ENCODE results near the gene GNA15. TPM values are rescaled to one million over a fixed set of nuclear protein-coding genes. Genes with fewer than 3 reads are reported as not detected.

Gene GNA15
- total RNA-seq, 6 experiments from 2014 or later: 0.31 to 3.9 (median 0.83) TPM

- Histone ChIP-seq H3K27ac (no peak overlapping the region), H3K9me3 (no peaks in the 10 kb centered on the region), H3K36me3 (peaks cover 0 to 20% (median 3%) of the 10 kb centered on the region in 4 donors), H3K4me1 (no peaks in the 10 kb centered on the region), H3K27me3 (no peaks in the 10 kb centered on the region), H3K4me3 (no peak overlapping the region)
- intact Hi-C loops (cut with DNase I): no loop called here
- ATAC-seq: no peak
- DNase-seq: no peak
- TF ChIP-seq CTCF (IDR thresholded peaks at IDR 0.05) (no peak), POLR2A (IDR thresholded peaks at IDR 0.05) (no peak)
- 67% methylated on average over 5 of the region's 31 CpGs for WGBS (ENCODE audit: insufficient coverage, low coverage, low lambda C conversion rate, missing lambda C conversion rate)
These were observed 21.7 kb upstream of the GNA15 start for GRCh38 chr19:3114018-3114726.

DNA sequence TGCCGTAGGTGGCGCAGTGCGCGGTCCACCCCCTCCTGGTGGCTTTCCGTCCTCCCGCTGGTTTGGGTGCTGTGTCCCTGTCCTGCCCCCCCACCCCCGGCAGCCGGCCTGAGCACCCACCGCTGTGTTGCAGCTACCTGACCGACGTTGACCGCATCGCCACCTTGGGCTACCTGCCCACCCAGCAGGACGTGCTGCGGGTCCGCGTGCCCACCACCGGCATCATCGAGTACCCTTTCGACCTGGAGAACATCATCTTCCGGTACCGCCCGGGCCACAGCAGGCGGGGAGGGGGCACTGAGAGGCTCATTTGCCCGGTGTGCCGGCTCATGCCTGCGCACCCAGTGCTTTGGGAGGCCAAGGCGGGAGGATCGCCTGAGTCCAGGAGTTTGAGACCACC, 21.0 kb upstream of the GNA15 start:
- Histone ChIP-seq H3K27me3 (no peaks in the 10 kb centered on the region), H3K27ac (no peak overlapping the region), H3K4me1 (no peaks in the 10 kb centered on the region), H3K4me3 (no peak overlapping the region), H3K9me3 (no peaks in the 10 kb centered on the region), H3K36me3 (peaks cover 0 to 20% (median 3%) of the 10 kb centered on the region in 4 donors)
- TF ChIP-seq CTCF (IDR thresholded peaks at IDR 0.05) (no peak), POLR2A (IDR thresholded peaks at IDR 0.05) (no peak)
- intact Hi-C loops (cut with DNase I): no loop called here
- no peak for ATAC-seq
- DNase-seq: no peak
- 0% methylated on average over 1 of the region's 29 CpGs for WGBS (ENCODE audit: insufficient coverage, low coverage, low lambda C conversion rate, missing lambda C conversion rate)

GRCh38 chr19:3115411-3115810, 20.4 kb upstream of the GNA15 start:
- intact Hi-C loops (cut with DNase I): no loop called here
- no peak overlapping the region for H3K27ac ChIP-seq
- ATAC-seq: no peak
- H3K9me3 ChIP-seq: no peaks in the 10 kb centered on the region
- H3K27me3 ChIP-seq: no peaks in the 10 kb centered on the region
- no peaks in the 10 kb centered on the region for H3K4me1 ChIP-seq
- H3K4me3 ChIP-seq: no peak overlapping the region
- TF ChIP-seq CTCF (IDR thresholded peaks at IDR 0.05) (no peak), POLR2A (IDR thresholded peaks at IDR 0.05) (no peak)
- WGBS (ENCODE audit: insufficient coverage, low coverage, low lambda C conversion rate, missing lambda C conversion rate): 86% methylated on average over 12 of the region's 12 CpGs
- peak in 2 of 3 donors; percentile 14 to 46 for DNase-seq
- peaks cover 0 to 20% (median 3%) of the 10 kb centered on the region in 4 donors for H3K36me3 ChIP-seq

DNA sequence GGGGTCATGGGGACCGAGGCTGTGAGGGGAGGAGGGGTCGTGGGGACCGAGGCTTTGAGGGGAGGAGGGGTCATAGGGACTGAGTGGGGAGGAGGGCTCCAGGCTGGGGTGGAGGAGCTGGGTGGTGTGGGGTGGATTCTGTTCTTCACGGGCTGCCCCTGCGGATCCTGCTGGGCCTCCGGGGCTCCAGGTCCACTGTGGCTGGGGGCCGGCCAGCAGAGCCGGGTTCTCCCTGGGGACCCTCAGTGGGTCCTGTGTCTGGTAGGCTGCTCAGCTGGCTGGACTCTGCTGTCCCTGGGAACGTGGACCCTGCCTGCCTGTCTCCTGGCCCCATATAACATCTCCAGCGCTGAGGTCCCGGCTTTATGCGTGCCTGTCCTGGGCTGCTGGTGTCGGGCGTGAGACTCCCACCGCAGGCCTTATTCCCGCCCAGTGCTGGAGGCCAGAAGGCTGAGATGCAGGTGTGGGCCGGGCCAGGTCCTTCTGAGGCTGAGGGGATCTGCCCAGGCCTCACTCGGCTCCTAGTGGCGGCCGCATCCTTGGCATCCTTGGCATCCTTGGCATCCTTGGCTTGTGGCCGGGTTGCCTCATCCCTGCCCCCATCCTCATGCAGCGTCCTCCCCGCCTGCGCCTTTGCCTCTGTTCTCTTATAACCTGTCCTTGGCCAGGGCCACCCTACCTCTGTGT, 19.8 kb upstream of the GNA15 start:
- Histone ChIP-seq H3K4me3 (no peak overlapping the region), H3K36me3 (peaks cover 0 to 20% (median 3%) of the 10 kb centered on the region in 4 donors), H3K9me3 (no peaks in the 10 kb centered on the region), H3K27me3 (no peaks in the 10 kb centered on the region), H3K4me1 (no peaks in the 10 kb centered on the region), H3K27ac (no peak overlapping the region)
- ATAC-seq (no peak), DNase-seq (peak in 2 of 3 donors; percentile 14 to 46)
- intact Hi-C loops (cut with DNase I): no loop called here
- TF ChIP-seq CTCF (IDR thresholded peaks at IDR 0.05) (no peak), POLR2A (IDR thresholded peaks at IDR 0.05) (no peak)
- 60% methylated on average over 1 of the region's 24 CpGs for WGBS (ENCODE audit: insufficient coverage, low coverage, low lambda C conversion rate, missing lambda C conversion rate)
